Subcutaneous adipose tissue (tissue), 4 donors: ENCODE results near the gene KMO. TPM values are rescaled to one million over a fixed set of nuclear protein-coding genes. Genes with fewer than 3 reads are reported as not detected.

ENCODE experiments used
- CTCF ChIP-seq: fragments of 450-650 bp; IDR thresholded peaks from one replicate; pipeline ENCODE4 v1.5.1; 2016; ENCODE audit warnings: low read depth, mild to moderate bottlenecking, control low read depth, antibody characterized with exemption, moderate library complexity
- total RNA-seq, 4 donors: library from RNA; depleted of rRNA; stranded (reverse); fragments of >200 nt; gene quantifications; one replicate each; pipeline ENCODE4 v1.1.0, GENCODE V29; 2016

Gene KMO
- 10 to 100 TPM in 1 of 4 donors, 1 to 10 TPM in 2, under 1 TPM in 1; 0.38 to 15.8 (median 3.0) TPM for total RNA-seq

- no peak for TF ChIP-seq CTCF
These were observed at the start of gene KMO for GRCh38 chr1:241532162-241532531. TSS of gene KMO (plus strand) at chr1:241532378. CDS start at chr1:241532445, 67 bp downstream.

GRCh38 chr1:241482761-241483250 lies 49.4 kb upstream of the KMO start:
- no peak for TF ChIP-seq CTCF

GRCh38 chr1:241485145-241485544 lies 47.0 kb upstream of the KMO start:
- no peak for TF ChIP-seq CTCF

- no peak for TF ChIP-seq CTCF
These were observed 46.6 kb upstream of the KMO start for GRCh38 chr1:241485554-241485992.

GRCh38 chr1:241488739-241489138 lies 43.4 kb upstream of the KMO start:
- TF ChIP-seq CTCF, result no peak

- no peak for TF ChIP-seq CTCF
These were observed 36.4 kb upstream of the KMO start for GRCh38 chr1:241495741-241496140.

GRCh38 chr1:241499910-241500309 lies 32.3 kb upstream of the KMO start:
- no peak for TF ChIP-seq CTCF

- no peak for TF ChIP-seq CTCF
These were observed 28.7 kb upstream of the KMO start for GRCh38 chr1:241503444-241503843.
